Measurements from ENCODE around the gene HSPB8. TPM values are rescaled to one million over a fixed set of nuclear protein-coding genes. Genes with fewer than 3 reads are reported as not detected.

Gene HSPB8
- total and polyA plus RNA-seq, 8 donors: 13.6 to 68.6 (median 16.7) TPM

DNA sequence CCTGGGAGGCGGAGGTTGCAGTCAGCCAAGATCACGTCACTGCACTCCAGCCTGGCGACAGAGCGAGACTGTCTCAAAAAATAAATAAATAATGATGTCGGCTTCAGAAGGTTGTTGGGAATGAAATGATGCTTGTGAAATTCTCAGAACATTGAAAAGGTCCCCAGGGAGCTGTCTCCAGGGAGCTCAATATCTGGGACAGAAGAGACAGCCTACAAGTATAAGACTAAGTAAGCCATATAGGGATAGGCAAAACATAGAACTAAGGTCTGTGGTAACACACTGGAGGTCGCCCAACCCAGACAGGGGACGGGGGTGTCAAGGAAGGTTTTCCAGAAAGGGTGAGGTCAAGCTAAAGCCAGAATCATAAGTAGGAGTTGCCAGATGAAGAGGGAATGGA lies 29.5 kb upstream of the HSPB8 start:
- DNase-seq: no peak
- H3K36me3 ChIP-seq: no peaks in the 10 kb centered on the region
- H3K27ac ChIP-seq: no peak overlapping the region
- no peaks in the 10 kb centered on the region for H3K4me1 ChIP-seq
- peaks cover 0 to 21% of the 10 kb centered on the region in 2 donors for H3K9me3 ChIP-seq
- peaks cover 0 to 11% of the 10 kb centered on the region in 2 donors for H3K27me3 ChIP-seq
- intact Hi-C loops (cut with DNase I): no loop called here
- ATAC-seq: no peak
- H3K4me3 ChIP-seq: no peak overlapping the region
- TF ChIP-seq, protein P1, sequence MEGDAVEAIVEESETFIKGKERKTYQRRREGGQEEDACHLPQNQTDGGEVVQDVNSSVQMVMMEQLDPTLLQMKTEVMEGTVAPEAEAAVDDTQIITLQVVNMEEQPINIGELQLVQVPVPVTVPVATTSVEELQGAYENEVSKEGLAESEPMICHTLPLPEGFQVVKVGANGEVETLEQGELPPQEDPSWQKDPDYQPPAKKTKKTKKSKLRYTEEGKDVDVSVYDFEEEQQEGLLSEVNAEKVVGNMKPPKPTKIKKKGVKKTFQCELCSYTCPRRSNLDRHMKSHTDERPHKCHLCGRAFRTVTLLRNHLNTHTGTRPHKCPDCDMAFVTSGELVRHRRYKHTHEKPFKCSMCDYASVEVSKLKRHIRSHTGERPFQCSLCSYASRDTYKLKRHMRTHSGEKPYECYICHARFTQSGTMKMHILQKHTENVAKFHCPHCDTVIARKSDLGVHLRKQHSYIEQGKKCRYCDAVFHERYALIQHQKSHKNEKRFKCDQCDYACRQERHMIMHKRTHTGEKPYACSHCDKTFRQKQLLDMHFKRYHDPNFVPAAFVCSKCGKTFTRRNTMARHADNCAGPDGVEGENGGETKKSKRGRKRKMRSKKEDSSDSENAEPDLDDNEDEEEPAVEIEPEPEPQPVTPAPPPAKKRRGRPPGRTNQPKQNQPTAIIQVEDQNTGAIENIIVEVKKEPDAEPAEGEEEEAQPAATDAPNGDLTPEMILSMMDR (IDR thresholded peaks at IDR 0.05): no peak

DNA sequence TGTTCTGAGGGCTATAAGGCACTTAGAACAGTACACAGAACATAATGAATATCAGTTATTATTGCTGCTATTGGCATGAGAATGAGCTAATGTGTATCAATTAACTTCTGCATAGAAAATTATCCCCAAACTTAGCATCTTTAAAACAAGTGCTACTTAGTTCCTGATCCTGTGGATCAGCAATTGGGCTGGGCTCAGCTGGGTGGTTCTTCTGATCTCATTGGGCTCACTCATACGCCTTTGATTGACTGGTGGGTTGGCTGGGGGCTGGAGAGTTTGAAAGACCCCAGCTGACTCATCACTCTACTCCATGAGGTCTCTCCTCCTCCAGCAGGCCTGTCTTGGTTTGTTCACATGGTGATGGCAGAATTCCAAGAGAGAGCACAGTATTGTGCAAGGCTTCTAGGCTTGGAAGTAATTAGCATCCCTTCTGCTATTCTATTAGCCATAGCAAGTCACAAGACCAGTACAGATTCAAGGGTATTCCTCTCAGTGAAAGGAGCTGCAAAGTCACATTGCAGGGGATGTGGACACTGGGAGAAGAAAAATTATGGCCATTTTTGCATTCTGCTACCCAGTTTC lies 27.2 kb upstream of the HSPB8 start:
- Histone ChIP-seq H3K27me3 (peaks cover 0 to 11% of the 10 kb centered on the region in 2 donors), H3K9me3 (peaks cover 0 to 21% of the 10 kb centered on the region in 2 donors), H3K27ac (no peak overlapping the region), H3K4me1 (no peaks in the 10 kb centered on the region), H3K4me3 (no peak overlapping the region), H3K36me3 (no peaks in the 10 kb centered on the region)
- ATAC-seq: no peak
- TF ChIP-seq, protein P1 (IDR thresholded peaks at IDR 0.05): no peak
- no peak for DNase-seq
- intact Hi-C loops (cut with DNase I): no loop called here

DNA sequence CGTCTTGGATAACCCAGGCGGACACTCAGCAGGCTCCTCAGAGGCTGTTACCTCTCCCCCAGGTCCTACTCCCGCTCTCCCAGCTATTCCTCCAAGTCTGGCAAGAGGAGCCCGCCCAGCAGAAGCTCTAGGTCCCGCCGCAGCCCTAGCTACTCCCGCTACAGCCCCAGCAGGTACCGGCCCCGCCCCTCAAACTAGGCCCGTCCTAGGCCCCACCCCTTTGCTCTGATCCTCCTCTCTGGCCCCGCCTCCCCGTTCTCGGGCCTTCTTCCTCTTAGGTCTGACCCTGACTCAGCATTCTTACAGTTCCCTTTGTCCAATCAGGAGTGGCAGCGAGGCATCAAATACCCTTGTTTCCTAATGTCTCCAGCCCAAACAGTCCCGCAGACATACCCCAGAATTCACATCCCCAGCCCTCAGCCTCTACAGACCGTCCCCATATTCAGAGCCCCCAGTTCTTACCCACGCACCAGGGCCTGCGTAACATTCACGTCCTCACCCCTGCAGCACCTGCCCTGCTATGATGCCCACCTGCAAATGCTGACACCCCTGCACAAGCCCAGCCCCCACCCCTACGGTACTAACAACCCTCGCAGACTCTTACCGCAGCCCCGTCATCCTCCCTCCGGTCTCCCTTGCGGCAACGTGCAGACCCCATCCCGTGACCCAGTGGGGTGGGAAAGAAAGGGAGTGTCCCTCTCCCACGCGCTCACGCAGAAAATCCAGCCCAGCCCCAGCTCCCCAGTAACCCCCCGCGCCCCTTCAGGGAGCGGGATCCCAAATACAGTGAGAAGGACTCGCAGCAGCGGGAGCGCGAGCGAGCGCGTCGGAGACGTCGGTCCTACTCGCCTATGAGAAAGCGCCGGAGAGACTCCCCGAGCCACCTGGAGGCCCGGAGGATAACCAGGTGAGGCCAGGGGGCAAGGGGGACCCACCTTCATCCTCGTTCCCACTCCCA lies 25.0 kb upstream of the HSPB8 start:
- Histone ChIP-seq H3K27me3 (peaks cover 0 to 11% of the 10 kb centered on the region in 2 donors), H3K36me3 (no peaks in the 10 kb centered on the region), H3K27ac (no peak overlapping the region), H3K9me3 (peaks cover 0 to 21% of the 10 kb centered on the region in 2 donors), H3K4me3 (no peak overlapping the region), H3K4me1 (no peaks in the 10 kb centered on the region)
- intact Hi-C loops (cut with DNase I): no loop called here
- ATAC-seq (peak; percentile 97), DNase-seq (peak in 3 of 4 donors; percentile 43 to 89 (median 79))
- TF ChIP-seq, protein P1 (IDR thresholded peaks at IDR 0.05): no peak

DNA sequence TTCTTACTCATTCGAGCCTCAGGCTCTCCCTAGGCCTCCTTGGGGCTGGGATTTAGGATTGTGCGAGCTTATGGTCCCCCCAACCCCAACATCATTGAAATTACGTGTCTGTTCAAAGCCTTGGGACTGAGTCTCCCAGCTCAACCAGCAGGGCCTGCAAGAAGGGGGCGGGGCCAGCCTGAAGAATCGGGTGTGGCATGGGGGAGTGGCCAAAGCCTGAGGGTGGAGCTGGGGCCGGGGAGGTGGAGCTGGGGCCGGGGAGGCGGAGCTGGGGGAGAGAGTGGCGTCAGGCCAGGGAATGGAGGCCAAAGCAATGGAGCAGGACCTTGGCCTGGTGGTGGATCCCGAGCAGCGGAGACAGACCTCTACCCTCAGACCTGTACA lies 24.3 kb upstream of the HSPB8 start:
- ATAC-seq: no peak
- DNase-seq: no peak
- no peaks in the 10 kb centered on the region for H3K36me3 ChIP-seq
- H3K9me3 ChIP-seq: peaks cover 0 to 21% of the 10 kb centered on the region in 2 donors
- intact Hi-C loops (cut with DNase I): no loop called here
- H3K4me1 ChIP-seq: no peaks in the 10 kb centered on the region
- no peak overlapping the region for H3K27ac ChIP-seq
- TF ChIP-seq, protein P1 (IDR thresholded peaks at IDR 0.05): no peak
- H3K4me3 ChIP-seq: no peak overlapping the region
- H3K27me3 ChIP-seq: peaks cover 0 to 11% of the 10 kb centered on the region in 2 donors

DNA sequence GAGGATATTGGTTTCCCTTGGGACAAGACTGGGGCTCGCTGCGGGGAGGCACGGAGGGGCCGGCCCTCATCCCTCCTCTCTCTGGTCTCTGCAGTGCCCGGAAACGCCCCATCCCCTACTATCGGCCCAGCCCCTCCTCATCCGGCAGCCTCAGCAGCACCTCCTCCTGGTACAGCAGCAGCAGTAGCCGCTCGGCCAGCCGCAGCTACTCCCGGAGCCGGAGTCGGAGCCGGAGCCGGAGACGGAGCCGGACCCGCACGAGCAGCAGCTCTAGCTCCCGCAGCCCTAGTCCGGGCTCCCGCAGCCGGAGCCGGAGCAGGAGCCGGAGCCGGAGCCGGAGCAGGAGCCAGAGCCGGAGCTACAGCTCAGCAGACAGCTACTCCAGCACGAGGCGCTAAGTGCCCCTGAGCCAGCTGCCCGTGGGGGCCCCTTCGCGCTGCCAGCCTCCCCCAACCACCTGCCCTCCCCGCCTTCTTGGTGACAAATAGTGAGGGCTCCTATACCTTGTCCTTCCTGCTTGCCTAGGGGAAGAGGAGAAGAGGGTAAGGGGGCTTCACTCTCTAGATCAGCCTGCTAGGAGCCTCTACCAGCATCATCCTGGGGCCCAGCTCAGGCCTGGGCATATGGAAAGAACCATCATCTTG lies 22.2 kb upstream of the HSPB8 start:
- Histone ChIP-seq H3K27ac (no peak overlapping the region), H3K9me3 (peaks cover 0 to 8% of the 10 kb centered on the region in 2 donors), H3K27me3 (peaks cover 0 to 11% of the 10 kb centered on the region in 2 donors), H3K4me3 (no peak overlapping the region), H3K36me3 (no peaks in the 10 kb centered on the region), H3K4me1 (no peaks in the 10 kb centered on the region)
- TF ChIP-seq, protein P1 (IDR thresholded peaks at IDR 0.05): no peak
- peak in 1 of 4 donors; percentile 80 for DNase-seq
- intact Hi-C loops (cut with DNase I): no loop called here
- ATAC-seq: no peak
